ENCODE measurements around the gene C1orf198. TPM values are rescaled to one million over a fixed set of nuclear protein-coding genes. Genes with fewer than 3 reads are reported as not detected.

The C1orf198 gene
- 32.9 TPM for total RNA-seq

GRCh38 chr1:230867903-230868735, at the start of gene C1orf198:
TSS of gene C1orf198 (minus strand) at chr1:230868521. CDS start at chr1:230868512, 9 bp downstream.
- Histone ChIP-seq H3K9ac (ENCODE audit: low read depth in 1 of 3, low read length in 3 of 3) (peak within 1 kb of the TSS; percentile 85 to 92 (median 91)), H3K36me3 (ENCODE audit: control insufficient read depth in 3 of 3, insufficient read depth in 3 of 3, low read length in 3 of 3) (no peaks in the 10 kb centered on the region), H3K27ac (ENCODE audit: low read depth, low read length) (peak within 1 kb of the TSS; percentile 80), H3K4me1 (ENCODE audit: control insufficient read depth in 3 of 3, insufficient read depth in 3 of 3, low read length in 3 of 3) (peaks cover 38 to 48% (median 41%) of the 10 kb centered on the region in 3 donors), H3K4me3 (ENCODE audit: low read length in 3 of 3) (peak within 1 kb of the TSS; percentile 82 to 88 (median 87)), H3K27me3 (ENCODE audit: control insufficient read depth in 3 of 3, insufficient read depth in 3 of 3, low read length in 3 of 3) (no peaks in the 10 kb centered on the region), H3K9me3 (ENCODE audit: control insufficient read depth in 3 of 3, low read length in 3 of 3) (no peaks in the 10 kb centered on the region)

DNA sequence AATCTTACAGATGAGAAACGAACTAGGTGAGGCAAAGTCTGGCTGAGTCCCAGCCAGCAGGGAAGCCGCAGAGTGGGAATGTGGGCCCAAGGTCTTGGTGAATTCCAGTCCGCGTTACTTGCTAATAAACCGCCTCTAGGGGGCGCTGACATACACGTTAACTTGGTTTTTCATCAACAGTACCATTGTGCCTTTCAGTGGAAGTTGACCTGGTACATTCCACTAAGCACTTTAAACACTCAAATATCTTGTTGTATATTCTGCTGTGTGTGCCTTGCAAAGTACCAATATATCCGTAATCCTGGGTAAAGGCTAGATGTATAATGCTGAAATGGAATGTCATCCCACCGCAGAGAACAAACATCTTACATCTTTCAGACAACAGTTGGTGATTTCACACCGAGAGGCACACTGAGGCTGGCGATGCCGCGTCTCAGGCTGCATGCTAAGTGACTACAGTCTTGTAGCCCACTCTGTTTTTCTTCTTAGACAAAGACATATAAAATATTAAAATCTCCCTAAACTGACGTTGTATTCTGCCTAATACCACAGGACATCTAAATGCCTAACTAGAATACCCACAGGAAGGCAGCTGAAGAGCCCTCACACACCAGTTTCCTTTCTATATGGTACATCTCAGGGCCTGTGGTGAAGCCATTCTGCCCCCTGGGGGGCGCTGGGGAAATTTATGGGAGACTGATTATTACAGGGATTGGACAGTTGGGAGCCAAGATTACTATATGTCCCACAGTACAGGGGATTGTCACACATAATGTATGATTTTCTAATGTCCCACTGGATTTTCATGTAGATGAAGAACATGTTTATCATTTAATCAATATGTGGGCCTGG, 49.2 kb upstream of the C1orf198 start:
- Histone ChIP-seq H3K9me3 (ENCODE audit: control insufficient read depth in 3 of 3, low read length in 3 of 3) (no peaks in the 10 kb centered on the region), H3K4me3 (ENCODE audit: low read length in 3 of 3) (no peak overlapping the region), H3K27ac (ENCODE audit: low read depth, low read length) (no peak overlapping the region), H3K27me3 (ENCODE audit: control insufficient read depth in 3 of 3, insufficient read depth in 3 of 3, low read length in 3 of 3) (no peaks in the 10 kb centered on the region), H3K9ac (ENCODE audit: low read depth in 1 of 3, low read length in 3 of 3) (no peak overlapping the region), H3K4me1 (ENCODE audit: control insufficient read depth in 3 of 3, insufficient read depth in 3 of 3, low read length in 3 of 3) (no peaks in the 10 kb centered on the region), H3K36me3 (ENCODE audit: control insufficient read depth in 3 of 3, insufficient read depth in 3 of 3, low read length in 3 of 3) (peaks cover 13 to 44% (median 33%) of the 10 kb centered on the region in 3 donors)

DNA sequence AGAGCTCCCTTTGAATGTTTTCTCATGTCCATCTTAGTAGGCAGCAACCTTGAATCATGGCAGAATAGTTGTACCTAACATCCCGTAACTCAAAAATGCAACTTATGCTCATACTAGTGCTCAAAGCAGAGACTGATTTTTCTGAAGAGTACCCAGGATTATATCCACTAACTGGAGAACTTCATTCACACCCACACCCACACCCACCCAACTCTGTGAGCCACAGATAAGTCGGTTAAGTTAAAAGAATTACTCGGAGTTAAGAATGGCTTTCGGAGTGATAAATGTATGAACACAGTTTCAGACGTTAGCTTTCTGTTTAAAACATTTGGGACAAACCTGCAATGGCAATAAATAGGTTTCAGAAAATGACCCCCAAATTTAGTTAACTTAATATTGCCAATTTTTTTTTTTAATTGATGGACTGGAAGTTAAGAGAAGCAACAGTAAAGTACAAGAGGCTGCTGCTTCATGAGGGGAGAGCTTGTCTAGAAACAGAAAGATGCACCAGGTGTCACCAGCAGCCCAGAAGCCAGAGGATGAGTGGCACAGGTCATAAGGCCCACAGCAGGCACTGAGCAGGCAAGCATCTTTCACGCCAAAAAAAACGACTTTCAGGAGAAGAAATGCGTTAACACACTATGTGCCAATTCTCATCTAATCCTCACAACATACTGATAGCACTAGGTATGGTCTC, 48.4 kb upstream of the C1orf198 start:
- no peaks in the 10 kb centered on the region for H3K27me3 ChIP-seq (ENCODE audit: control insufficient read depth in 3 of 3, insufficient read depth in 3 of 3, low read length in 3 of 3)

DNA sequence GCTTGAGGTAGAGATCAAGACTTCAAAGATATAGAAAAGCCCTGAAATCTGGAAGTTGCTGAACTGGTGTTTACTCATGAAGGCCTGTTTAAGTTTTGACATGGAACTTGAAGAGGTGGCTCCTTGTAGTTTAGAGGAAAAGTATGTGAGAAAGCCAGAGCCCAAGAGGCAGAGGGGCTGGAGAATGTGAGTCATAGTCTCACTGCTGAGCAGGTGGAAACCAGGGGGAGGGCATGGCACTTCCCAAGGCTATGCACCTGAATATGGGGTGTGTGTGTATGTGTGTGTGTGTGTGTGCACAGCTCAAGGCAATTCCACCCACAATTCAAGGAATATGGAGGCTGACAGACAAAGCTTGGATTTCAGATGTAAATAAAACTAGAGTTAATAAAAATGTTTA, 46.8 kb upstream of the C1orf198 start:
- peaks cover 15 to 41% (median 26%) of the 10 kb centered on the region in 3 donors for H3K36me3 ChIP-seq (ENCODE audit: control insufficient read depth in 3 of 3, insufficient read depth in 3 of 3, low read length in 3 of 3)

More for the DNA sequence above, 48.4 kb upstream of the C1orf198 start:
- H3K36me3 ChIP-seq (ENCODE audit: control insufficient read depth in 3 of 3, insufficient read depth in 3 of 3, low read length in 3 of 3), result peaks cover 15 to 42% (median 32%) of the 10 kb centered on the region in 3 donors
- H3K9ac ChIP-seq (ENCODE audit: low read depth in 1 of 3, low read length in 3 of 3), result no peak overlapping the region
- no peaks in the 10 kb centered on the region for H3K4me1 ChIP-seq (ENCODE audit: control insufficient read depth in 3 of 3, insufficient read depth in 3 of 3, low read length in 3 of 3)
- no peak overlapping the region for H3K27ac ChIP-seq (ENCODE audit: low read depth, low read length)
- H3K4me3 ChIP-seq (ENCODE audit: low read length in 3 of 3), result no peak overlapping the region
- no peaks in the 10 kb centered on the region for H3K9me3 ChIP-seq (ENCODE audit: control insufficient read depth in 3 of 3, low read length in 3 of 3)

GRCh38 chr1:230913496-230913895, 45.2 kb upstream of the C1orf198 start:
- peaks cover 10 to 35% (median 28%) of the 10 kb centered on the region in 3 donors for H3K36me3 ChIP-seq (ENCODE audit: control insufficient read depth in 3 of 3, insufficient read depth in 3 of 3, low read length in 3 of 3)

More for the DNA sequence above, 46.8 kb upstream of the C1orf198 start:
- H3K9me3 ChIP-seq (ENCODE audit: control insufficient read depth in 3 of 3, low read length in 3 of 3), result no peaks in the 10 kb centered on the region
- no peaks in the 10 kb centered on the region for H3K27me3 ChIP-seq (ENCODE audit: control insufficient read depth in 3 of 3, insufficient read depth in 3 of 3, low read length in 3 of 3)
- H3K4me1 ChIP-seq (ENCODE audit: control insufficient read depth in 3 of 3, insufficient read depth in 3 of 3, low read length in 3 of 3), result peaks cover 5 to 9% (median 6%) of the 10 kb centered on the region in 3 donors
- no peak overlapping the region for H3K4me3 ChIP-seq (ENCODE audit: low read length in 3 of 3)
- no peak overlapping the region for H3K9ac ChIP-seq (ENCODE audit: low read depth in 1 of 3, low read length in 3 of 3)
- no peak overlapping the region for H3K27ac ChIP-seq (ENCODE audit: low read depth, low read length)

GRCh38 chr1:230910755-230911117, 42.4 kb upstream of the C1orf198 start:
- Histone ChIP-seq H3K4me1 (ENCODE audit: control insufficient read depth in 3 of 3, insufficient read depth in 3 of 3, low read length in 3 of 3) (peaks cover 9 to 10% (median 10%) of the 10 kb centered on the region in 3 donors), H3K4me3 (ENCODE audit: low read length in 3 of 3) (no peak overlapping the region), H3K36me3 (ENCODE audit: control insufficient read depth in 3 of 3, insufficient read depth in 3 of 3, low read length in 3 of 3) (peaks cover 7 to 42% (median 36%) of the 10 kb centered on the region in 3 donors), H3K9ac (ENCODE audit: low read depth in 1 of 3, low read length in 3 of 3) (no peak overlapping the region), H3K27ac (ENCODE audit: low read depth, low read length) (no peak overlapping the region), H3K27me3 (ENCODE audit: control insufficient read depth in 3 of 3, insufficient read depth in 3 of 3, low read length in 3 of 3) (no peaks in the 10 kb centered on the region), H3K9me3 (ENCODE audit: control insufficient read depth in 3 of 3, low read length in 3 of 3) (no peaks in the 10 kb centered on the region)

More at GRCh38 chr1:230913496-230913895, 45.2 kb upstream of the C1orf198 start:
- H3K27ac ChIP-seq (ENCODE audit: low read depth, low read length), result no peak overlapping the region
- H3K9ac ChIP-seq (ENCODE audit: low read depth in 1 of 3, low read length in 3 of 3), result no peak overlapping the region
- no peaks in the 10 kb centered on the region for H3K27me3 ChIP-seq (ENCODE audit: control insufficient read depth in 3 of 3, insufficient read depth in 3 of 3, low read length in 3 of 3)
- H3K4me3 ChIP-seq (ENCODE audit: low read length in 3 of 3), result no peak overlapping the region
- H3K4me1 ChIP-seq (ENCODE audit: control insufficient read depth in 3 of 3, insufficient read depth in 3 of 3, low read length in 3 of 3), result peaks cover 9 to 10% (median 10%) of the 10 kb centered on the region in 3 donors
- no peaks in the 10 kb centered on the region for H3K9me3 ChIP-seq (ENCODE audit: control insufficient read depth in 3 of 3, low read length in 3 of 3)

DNA sequence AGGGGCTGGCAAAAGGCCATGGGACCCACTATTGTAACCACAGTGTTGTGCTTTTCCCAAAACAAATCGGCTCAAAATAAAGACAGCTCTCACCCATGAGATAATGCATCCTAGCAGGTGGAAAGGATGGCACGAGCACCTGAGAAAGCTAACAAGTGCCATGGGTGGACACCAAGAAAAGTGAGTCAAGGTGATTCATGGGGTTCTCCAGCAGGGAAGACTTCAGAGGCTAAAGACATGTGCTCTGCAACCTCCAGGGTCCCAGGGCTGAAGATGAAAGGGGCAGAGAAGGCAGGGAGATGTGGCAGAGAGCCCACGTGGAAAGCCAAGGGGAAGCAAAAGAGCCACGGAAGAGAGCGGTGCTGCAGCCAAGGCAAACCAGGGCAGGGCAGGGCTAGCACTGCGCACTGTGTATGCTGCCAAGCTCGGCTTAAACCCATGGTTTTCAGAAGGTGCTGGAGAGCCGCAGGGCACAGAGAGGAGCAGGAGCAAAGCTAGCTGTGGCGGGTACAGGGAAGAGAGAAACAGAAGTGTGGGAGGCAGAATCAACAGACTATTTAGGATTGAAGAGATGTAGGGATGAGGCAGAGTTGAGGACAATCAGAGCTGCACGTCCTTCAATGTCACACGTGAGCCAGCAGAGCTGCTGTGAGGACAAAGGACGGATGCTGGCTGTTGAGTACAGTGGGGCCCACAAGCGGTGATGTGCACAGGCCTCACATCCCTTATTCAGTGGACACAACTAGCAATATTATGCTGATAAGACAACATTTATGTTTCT, 41.8 kb upstream of the C1orf198 start:
- Histone ChIP-seq H3K27ac (ENCODE audit: low read depth, low read length) (no peak overlapping the region), H3K36me3 (ENCODE audit: control insufficient read depth in 3 of 3, insufficient read depth in 3 of 3, low read length in 3 of 3) (peaks cover 7 to 45% (median 35%) of the 10 kb centered on the region in 3 donors), H3K9ac (ENCODE audit: low read depth in 1 of 3, low read length in 3 of 3) (peak overlapping the region in 1 of 3 donors; percentile 47)

GRCh38 chr1:230907472-230908205, 39.3 kb upstream of the C1orf198 start:
- Histone ChIP-seq H3K4me3 (ENCODE audit: low read length in 3 of 3) (no peak overlapping the region), H3K9me3 (ENCODE audit: control insufficient read depth in 3 of 3, low read length in 3 of 3) (no peaks in the 10 kb centered on the region), H3K27ac (ENCODE audit: low read depth, low read length) (no peak overlapping the region), H3K27me3 (ENCODE audit: control insufficient read depth in 3 of 3, insufficient read depth in 3 of 3, low read length in 3 of 3) (no peaks in the 10 kb centered on the region), H3K4me1 (ENCODE audit: control insufficient read depth in 3 of 3, insufficient read depth in 3 of 3, low read length in 3 of 3) (peaks cover 9 to 10% (median 10%) of the 10 kb centered on the region in 3 donors), H3K9ac (ENCODE audit: low read depth in 1 of 3, low read length in 3 of 3) (no peak overlapping the region), H3K36me3 (ENCODE audit: control insufficient read depth in 3 of 3, insufficient read depth in 3 of 3, low read length in 3 of 3) (peaks cover 10 to 40% (median 34%) of the 10 kb centered on the region in 3 donors)

More for the DNA sequence above, 41.8 kb upstream of the C1orf198 start:
- Histone ChIP-seq H3K27me3 (ENCODE audit: control insufficient read depth in 3 of 3, insufficient read depth in 3 of 3, low read length in 3 of 3) (no peaks in the 10 kb centered on the region), H3K4me1 (ENCODE audit: control insufficient read depth in 3 of 3, insufficient read depth in 3 of 3, low read length in 3 of 3) (peaks cover 9 to 10% (median 10%) of the 10 kb centered on the region in 3 donors), H3K9me3 (ENCODE audit: control insufficient read depth in 3 of 3, low read length in 3 of 3) (no peaks in the 10 kb centered on the region), H3K4me3 (ENCODE audit: low read length in 3 of 3) (peak overlapping the region in 1 of 3 donors; percentile 37)
